GM12878 (cell line): ENCODE measurements around the gene OR2G3. TPM values are rescaled to one million over a fixed set of nuclear protein-coding genes. Genes with fewer than 3 reads are reported as not detected.

Experiments used
- CHD1 ChIP-seq: IDR thresholded peaks from 2 replicates; pipeline ENCODE4 v1.6.1; 2012; ENCODE audit warnings: low read depth, low read length, improper control_type of control experiment
- HDAC2 ChIP-seq: fragments of 200-600 bp; sonication (generic); IDR thresholded peaks from 2 replicates; pipeline ENCODE4 v1.6.1; 2017
- NR2C1 ChIP-seq: fragments of 450-650 bp; IDR thresholded peaks from 2 replicates; pipeline ENCODE4 v1.6.1; 2017; ENCODE audit warnings: antibody characterized with exemption, mild to moderate bottlenecking, moderate library complexity
- POU2F2 ChIP-seq: IDR thresholded peaks from 3 replicates; pipeline ENCODE4 v1.6.1; 2011; ENCODE audit warnings: low read depth, mild to moderate bottlenecking, low read length, borderline replicate concordance
- RBBP5 ChIP-seq: fragments of 200-600 bp; sonication (generic); conservative IDR thresholded peaks from 2 replicates; pipeline ENCODE4 v1.6.1; 2016
- SPI1 ChIP-seq: IDR thresholded peaks from 2 replicates; pipeline ENCODE4 v1.6.1; 2011; ENCODE audit warnings: low read depth, mild to moderate bottlenecking, low read length, moderate library complexity, borderline replicate concordance; ENCODE audit not compliant: insufficient read depth
- ZBED1 ChIP-seq: IDR thresholded peaks from 2 replicates; pipeline ENCODE4 v1.6.1; 2016; ENCODE audit warnings: borderline replicate concordance
- ZBTB4 ChIP-seq: fragments of 450-650 bp; formaldehyde crosslinking; IDR thresholded peaks from 2 replicates; pipeline ENCODE4 v1.4.0; 2022; ENCODE audit warnings: mild to moderate bottlenecking, moderate library complexity
- polyA plus RNA-seq, 11 experiments: library from polyadenylated mRNA; depleted of rRNA in 4 of 11; unstranded in 6 of 11; stranded (reverse) in 5 of 11; fragments of >200 nt; fragmentation: Nextera tagmentation in 4 of 11; fragmentation: Illumina TruSeq in 1 of 11; extraction: Ambion mirVana in 4 of 11; extraction: Trizol in 1 of 11; gene quantifications; 1 replicate in 1 of 11; 2 replicates in 10 of 11; pipeline versions ENCODE4 v1.2.1 to v1.2.3, GENCODE V29; 2011 to 2016; ENCODE audit warnings: inconsistent platforms in 2 of 11, missing spikeins in 2 of 11, low read depth in 1 of 11
- total RNA-seq, 4 experiments: library from RNA; depleted of rRNA in 3 of 4; stranded (reverse); fragments of >200 nt in 3 of 4; fragmentation: Illumina TruSeq in 1 of 4; extraction: Trizol in 1 of 4; gene quantifications; 2 replicates each; pipeline versions ENCODE4 v1.2.1 to v1.2.3, GENCODE V29; 2013 to 2021
- TF ChIP-seq, protein P1 (sequence below): fragments of 150-350 bp; IDR thresholded peaks from 2 replicates; pipeline ENCODE4 v1.6.1; 2014; ENCODE audit warnings: mild to moderate bottlenecking, low read depth, low read length
- TF ChIP-seq, protein P2 (sequence below): fragments of 450-650 bp; IDR thresholded peaks from 2 replicates; pipeline ENCODE4 v1.6.1; 2017; ENCODE audit warnings: mild to moderate bottlenecking

Gene OR2G3
- total and polyA plus RNA-seq, 10 of the 15 experiments (the other 5 are each of a cell fraction or from before 2014, with no cell fraction given): not detected

DNA sequence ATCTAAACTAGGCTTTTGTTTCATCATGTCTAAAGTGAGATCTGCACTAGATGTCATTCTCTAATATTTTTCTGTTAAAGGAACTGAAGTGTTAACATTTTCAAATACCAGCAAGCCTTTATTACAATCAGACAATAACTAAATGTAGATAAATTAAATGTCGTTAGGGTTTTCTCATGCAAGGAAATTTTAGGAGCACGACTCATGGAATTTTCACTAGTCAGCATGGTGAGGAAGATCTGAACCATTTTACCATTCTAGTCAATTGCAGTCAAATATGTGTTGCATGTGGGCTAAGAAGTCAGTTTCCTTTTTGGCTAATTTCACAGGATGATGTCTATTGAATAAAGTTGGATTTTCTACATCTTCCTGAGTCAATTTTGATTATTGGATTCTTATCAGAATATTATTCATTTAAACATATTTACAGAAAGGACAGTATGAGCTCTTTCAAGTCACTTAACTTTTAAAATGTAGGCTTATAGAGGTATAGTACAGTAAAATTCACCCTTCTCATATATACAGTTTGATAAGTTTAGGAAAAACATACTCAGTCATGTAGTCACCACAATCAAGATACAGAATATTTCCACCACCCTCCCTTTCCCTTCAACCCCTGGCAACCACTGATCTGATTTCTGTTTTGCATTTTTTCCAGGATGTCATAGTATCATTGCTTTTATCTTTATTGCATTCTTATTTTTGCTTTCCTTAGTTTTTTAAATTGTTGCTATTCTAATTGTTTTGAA is 47.3 kb upstream of the OR2G3 start (continued):
- TF ChIP-seq, protein P1, sequence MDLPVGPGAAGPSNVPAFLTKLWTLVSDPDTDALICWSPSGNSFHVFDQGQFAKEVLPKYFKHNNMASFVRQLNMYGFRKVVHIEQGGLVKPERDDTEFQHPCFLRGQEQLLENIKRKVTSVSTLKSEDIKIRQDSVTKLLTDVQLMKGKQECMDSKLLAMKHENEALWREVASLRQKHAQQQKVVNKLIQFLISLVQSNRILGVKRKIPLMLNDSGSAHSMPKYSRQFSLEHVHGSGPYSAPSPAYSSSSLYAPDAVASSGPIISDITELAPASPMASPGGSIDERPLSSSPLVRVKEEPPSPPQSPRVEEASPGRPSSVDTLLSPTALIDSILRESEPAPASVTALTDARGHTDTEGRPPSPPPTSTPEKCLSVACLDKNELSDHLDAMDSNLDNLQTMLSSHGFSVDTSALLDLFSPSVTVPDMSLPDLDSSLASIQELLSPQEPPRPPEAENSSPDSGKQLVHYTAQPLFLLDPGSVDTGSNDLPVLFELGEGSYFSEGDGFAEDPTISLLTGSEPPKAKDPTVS: no peak
- TF ChIP-seq ZBTB4 (CRISPR knock-in tag) (no peak), NR2C1 (no peak), RBBP5 (no peak), HDAC2 (no peak), CHD1 (no peak), SPI1 (no peak), POU2F2 (no peak), ZBED1 (no peak)
- TF ChIP-seq, protein P2, sequence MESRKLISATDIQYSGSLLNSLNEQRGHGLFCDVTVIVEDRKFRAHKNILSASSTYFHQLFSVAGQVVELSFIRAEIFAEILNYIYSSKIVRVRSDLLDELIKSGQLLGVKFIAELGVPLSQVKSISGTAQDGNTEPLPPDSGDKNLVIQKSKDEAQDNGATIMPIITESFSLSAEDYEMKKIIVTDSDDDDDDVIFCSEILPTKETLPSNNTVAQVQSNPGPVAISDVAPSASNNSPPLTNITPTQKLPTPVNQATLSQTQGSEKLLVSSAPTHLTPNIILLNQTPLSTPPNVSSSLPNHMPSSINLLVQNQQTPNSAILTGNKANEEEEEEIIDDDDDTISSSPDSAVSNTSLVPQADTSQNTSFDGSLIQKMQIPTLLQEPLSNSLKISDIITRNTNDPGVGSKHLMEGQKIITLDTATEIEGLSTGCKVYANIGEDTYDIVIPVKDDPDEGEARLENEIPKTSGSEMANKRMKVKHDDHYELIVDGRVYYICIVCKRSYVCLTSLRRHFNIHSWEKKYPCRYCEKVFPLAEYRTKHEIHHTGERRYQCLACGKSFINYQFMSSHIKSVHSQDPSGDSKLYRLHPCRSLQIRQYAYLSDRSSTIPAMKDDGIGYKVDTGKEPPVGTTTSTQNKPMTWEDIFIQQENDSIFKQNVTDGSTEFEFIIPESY: no peak
